Lung (tissue), 12 donors: ENCODE measurements around the gene OCIAD2. TPM values are rescaled to one million over a fixed set of nuclear protein-coding genes. Genes with fewer than 3 reads are reported as not detected.
A peak's percentile ranks its signal among the peaks of the same experiment; 100 is the strongest.

Experiments
- ATAC-seq: fragments of 200-7000 bp; cut with Tn5 transposase; one replicate; pipeline ENCODE4 v1.9.1; 2020; ENCODE audit warnings: moderate number of reproducible peaks; ENCODE audit not compliant: insufficient read depth, low FRiP score
- DNase-seq, 3 donors: peaks; one replicate each; pipeline ENCODE4 v3.0.0-alpha.2; 2013 to 2017
- H3K27ac ChIP-seq, 2 donors: one replicate each; pipeline ENCODE4 v1.5.1; 2013; ENCODE audit warnings: mild to moderate bottlenecking in 2 of 2, moderate library complexity in 2 of 2, control low read depth in 1 of 2, inconsistent platforms in 1 of 2, low read depth in 1 of 2, low read length in 1 of 2
- H3K27me3 ChIP-seq, 3 donors: one replicate each; pipeline ENCODE4 v1.5.1; 2013; ENCODE audit warnings: low read length in 2 of 3; ENCODE audit not compliant: control insufficient read depth in 3 of 3, insufficient read depth in 3 of 3
- H3K36me3 ChIP-seq, 4 donors: one replicate each; pipeline ENCODE4 v1.5.1; 2013; ENCODE audit warnings: low read length in 4 of 4, mild to moderate bottlenecking in 1 of 4, moderate library complexity in 1 of 4; ENCODE audit not compliant: control insufficient read depth in 4 of 4, insufficient read depth in 4 of 4
- H3K4me1 ChIP-seq, 5 donors: one replicate each; pipeline ENCODE4 v1.5.1; 2013; ENCODE audit warnings: low read length in 5 of 5, mild to moderate bottlenecking in 2 of 5, moderate library complexity in 1 of 5; ENCODE audit not compliant: control insufficient read depth in 5 of 5, insufficient read depth in 5 of 5
- H3K4me3 ChIP-seq: one replicate; pipeline ENCODE4 v1.5.1; 2013; ENCODE audit warnings: mild to moderate bottlenecking, control low read depth, moderate library complexity
- H3K9ac ChIP-seq, 2 donors: one replicate each; pipeline ENCODE4 v1.5.1; 2013; ENCODE audit warnings: low read length in 2 of 2, control low read depth in 1 of 2; ENCODE audit not compliant: insufficient read depth in 1 of 2
- H3K9me3 ChIP-seq, 4 donors: one replicate each; pipeline ENCODE4 v1.5.1; 2013; ENCODE audit warnings: low read length in 3 of 4, mild to moderate bottlenecking in 1 of 4, moderate library complexity in 1 of 4; ENCODE audit not compliant: control insufficient read depth in 4 of 4, insufficient read depth in 3 of 4
- WGBS, 2 donors: extraction: QIAGEN DNeasy Blood & Tissue Kit; methylation state at CpG; one replicate each; pipeline ENCODE4 v1.1.7; 2013; 5-methylcytosine and 5-hydroxymethylcytosine counted together
- polyA plus RNA-seq, 2 donors: library from polyadenylated mRNA; stranded (reverse); fragments of 200-250 nt; gene quantifications; one replicate each; pipeline ENCODE4 v1.2.1, GENCODE V29; 2013
- total RNA-seq, 2 donors: library from RNA; depleted of rRNA in 1 of 2; stranded (reverse); fragments of >200 nt in 1 of 2; gene quantifications; one replicate each; pipeline ENCODE4 v1.2.1, GENCODE V29; 2014 to 2021
- TF ChIP-seq, protein P1 (sequence below): IDR thresholded peaks from 2 replicates; pipeline ENCODE4 v1.5.1; 2012; ENCODE audit warnings: mild to moderate bottlenecking; ENCODE audit errors: control extremely low read depth, extremely low read depth
- donor health status: control.
- donor health status: control.
- donor health status: Bipolar disorder and iron deficiency.
- donor health status: healthy.
- donor health status: DM: yes; HTN: yes; CAD: no.

OCIAD2 gene
- total and polyA plus RNA-seq, 4 donors = 13.1 to 56.3 (median 36.0) TPM

DNA sequence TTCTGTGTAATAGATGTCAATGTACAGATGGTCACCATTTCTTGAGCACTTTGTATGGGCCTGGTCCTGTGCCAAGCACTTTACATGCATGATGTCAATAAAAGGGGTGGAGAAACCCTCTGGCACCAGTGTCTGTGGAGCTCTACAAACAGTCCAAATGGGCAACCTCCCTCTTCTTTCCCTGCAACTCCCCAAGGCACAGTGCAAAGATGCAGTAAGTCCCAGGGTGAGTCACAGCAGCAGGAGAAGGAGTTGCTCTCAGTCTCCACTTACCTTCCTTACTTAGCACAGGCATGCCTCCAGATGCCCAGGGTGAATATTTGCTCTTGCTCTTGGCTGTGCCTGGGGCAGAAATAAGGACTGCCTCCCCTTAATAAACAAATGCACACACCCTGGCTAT, 4.3 kb downstream of the OCIAD2 start:
- ATAC-seq = peak; percentile 21
- no peak for DNase-seq

DNA sequence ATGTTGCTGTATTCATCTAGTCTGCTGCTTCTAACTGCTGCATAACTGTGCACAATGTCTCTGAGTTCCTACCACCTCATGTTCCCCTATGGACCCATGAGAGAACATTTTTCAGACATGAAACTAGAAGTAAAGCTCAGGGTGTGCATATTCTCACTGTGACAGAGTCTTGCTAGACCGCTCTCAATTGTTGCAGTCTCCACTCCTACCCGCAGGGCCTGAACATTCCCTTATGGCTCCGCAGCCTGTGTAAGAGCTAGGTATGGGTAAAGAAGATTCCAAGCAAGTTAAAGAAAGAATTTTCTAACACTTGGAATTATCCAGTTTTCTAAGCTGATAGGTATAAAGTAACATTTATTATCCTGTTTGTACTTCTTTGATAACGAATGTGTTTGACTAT, 5.4 kb downstream of the OCIAD2 start:
- WGBS, 2 donors = 97 to 98% methylated on average over 4 of the region's 4 CpGs
- no peaks in the 10 kb centered on the region for H3K27me3 ChIP-seq
- TF ChIP-seq, protein P1, sequence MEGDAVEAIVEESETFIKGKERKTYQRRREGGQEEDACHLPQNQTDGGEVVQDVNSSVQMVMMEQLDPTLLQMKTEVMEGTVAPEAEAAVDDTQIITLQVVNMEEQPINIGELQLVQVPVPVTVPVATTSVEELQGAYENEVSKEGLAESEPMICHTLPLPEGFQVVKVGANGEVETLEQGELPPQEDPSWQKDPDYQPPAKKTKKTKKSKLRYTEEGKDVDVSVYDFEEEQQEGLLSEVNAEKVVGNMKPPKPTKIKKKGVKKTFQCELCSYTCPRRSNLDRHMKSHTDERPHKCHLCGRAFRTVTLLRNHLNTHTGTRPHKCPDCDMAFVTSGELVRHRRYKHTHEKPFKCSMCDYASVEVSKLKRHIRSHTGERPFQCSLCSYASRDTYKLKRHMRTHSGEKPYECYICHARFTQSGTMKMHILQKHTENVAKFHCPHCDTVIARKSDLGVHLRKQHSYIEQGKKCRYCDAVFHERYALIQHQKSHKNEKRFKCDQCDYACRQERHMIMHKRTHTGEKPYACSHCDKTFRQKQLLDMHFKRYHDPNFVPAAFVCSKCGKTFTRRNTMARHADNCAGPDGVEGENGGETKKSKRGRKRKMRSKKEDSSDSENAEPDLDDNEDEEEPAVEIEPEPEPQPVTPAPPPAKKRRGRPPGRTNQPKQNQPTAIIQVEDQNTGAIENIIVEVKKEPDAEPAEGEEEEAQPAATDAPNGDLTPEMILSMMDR = no peak
- H3K9me3 ChIP-seq = no peaks in the 10 kb centered on the region
- ATAC-seq (no peak), DNase-seq (no peak)
- H3K27ac ChIP-seq = no peak overlapping the region
- H3K9ac ChIP-seq = no peak overlapping the region
- peaks cover 0 to 6% (median 1%) of the 10 kb centered on the region in 4 donors for H3K36me3 ChIP-seq
- H3K4me3 ChIP-seq = no peak overlapping the region
- peaks cover 0 to 11% (median 0%) of the 10 kb centered on the region in 5 donors for H3K4me1 ChIP-seq

More for the DNA sequence above, 4.3 kb downstream of the OCIAD2 start:
- Histone ChIP-seq H3K9ac (no peak overlapping the region), H3K4me3 (no peak overlapping the region), H3K27ac (no peak overlapping the region), H3K36me3 (peaks cover 0 to 3% (median 1%) of the 10 kb centered on the region in 4 donors), H3K27me3 (no peaks in the 10 kb centered on the region), H3K4me1 (peaks cover 0 to 17% (median 0%) of the 10 kb centered on the region in 5 donors), H3K9me3 (no peaks in the 10 kb centered on the region)
- TF ChIP-seq, protein P1 = no peak

DNA sequence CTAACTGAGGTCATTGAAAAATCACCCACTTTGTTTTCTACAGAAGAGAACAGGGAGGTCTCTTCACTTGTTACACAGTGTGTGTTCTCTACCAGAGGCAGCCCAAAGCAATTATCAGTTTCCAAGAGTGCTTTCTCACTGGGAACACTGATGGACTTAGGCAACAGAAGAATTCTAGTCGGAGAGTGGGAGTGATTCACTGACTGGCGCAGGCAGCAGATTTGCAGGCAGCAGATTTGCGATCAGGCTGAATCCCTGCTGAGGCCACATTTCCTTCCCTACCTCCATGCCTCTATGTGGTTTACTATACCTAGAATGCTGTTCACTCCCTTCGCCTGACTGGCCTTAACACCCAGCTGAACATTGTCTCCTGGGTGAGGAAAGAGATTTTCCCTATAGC, 6.6 kb downstream of the OCIAD2 start:
- ATAC-seq (no peak), DNase-seq (no peak)
- Histone ChIP-seq H3K27ac (no peak overlapping the region), H3K4me1 (peaks cover 0 to 4% (median 0%) of the 10 kb centered on the region in 5 donors), H3K27me3 (no peaks in the 10 kb centered on the region), H3K9me3 (no peaks in the 10 kb centered on the region), H3K9ac (no peak overlapping the region), H3K36me3 (peaks cover 0 to 6% (median 1%) of the 10 kb centered on the region in 4 donors), H3K4me3 (no peak overlapping the region)
- TF ChIP-seq, protein P1 = no peak
- WGBS, 2 donors = 64 to 83% methylated on average over 4 of the region's 4 CpGs

DNA sequence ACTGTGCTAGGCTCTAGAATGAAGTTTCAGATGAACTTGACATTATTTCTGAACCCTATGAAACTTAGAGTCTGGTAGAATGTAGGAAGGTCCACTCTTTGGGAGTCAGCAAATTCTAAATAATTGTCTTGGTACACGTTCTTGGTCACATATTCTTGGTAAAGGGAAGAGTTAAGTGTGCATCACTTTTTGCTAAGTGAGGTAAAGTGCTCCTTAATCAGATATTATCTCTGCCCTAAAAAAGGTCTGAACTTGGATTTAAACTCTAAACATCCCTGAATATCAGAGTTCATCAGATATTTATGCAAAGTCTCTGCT, 7.2 kb downstream of the OCIAD2 start:
- no peak overlapping the region for H3K4me3 ChIP-seq
- H3K27me3 ChIP-seq = no peaks in the 10 kb centered on the region
- TF ChIP-seq, protein P1 = no peak
- no peak overlapping the region for H3K27ac ChIP-seq
- no peak for ATAC-seq
- no peak overlapping the region for H3K9ac ChIP-seq
- H3K9me3 ChIP-seq = no peaks in the 10 kb centered on the region
- peaks cover 0 to 6% (median 1%) of the 10 kb centered on the region in 4 donors for H3K36me3 ChIP-seq
- H3K4me1 ChIP-seq = peaks cover 0 to 4% (median 0%) of the 10 kb centered on the region in 5 donors
- no peak for DNase-seq
- WGBS, 2 donors = 35 to 62% methylated on average over 1 of the region's 1 CpG
